ENCODE data around the gene SIRT6.

DNA sequence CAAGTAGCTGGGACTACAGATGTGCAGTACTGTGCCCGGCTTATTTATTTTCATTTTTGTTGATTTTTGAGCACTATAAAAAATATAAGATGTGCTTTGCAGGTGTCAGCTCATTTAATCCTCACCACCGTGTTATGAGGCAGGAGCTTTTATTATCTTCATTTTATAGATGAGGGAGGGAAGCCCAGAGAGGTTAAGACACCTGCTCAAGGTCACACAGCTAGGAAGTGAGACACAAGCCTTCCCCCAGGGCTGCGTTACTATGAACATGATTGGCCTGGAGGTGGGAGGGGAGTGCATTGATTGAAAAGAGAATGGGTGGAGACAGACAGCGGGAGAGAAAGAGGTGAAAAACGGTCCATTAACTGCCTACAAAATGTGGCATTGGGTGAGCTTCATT, 7.3 kb upstream of the SIRT6 start:
- TF ChIP-seq POLR2AphosphoS5 (IDR thresholded peaks at IDR 0.05) (no peak), POLR2A (IDR thresholded peaks at IDR 0.05) (no peak)
- TF ChIP-seq, protein P1, sequence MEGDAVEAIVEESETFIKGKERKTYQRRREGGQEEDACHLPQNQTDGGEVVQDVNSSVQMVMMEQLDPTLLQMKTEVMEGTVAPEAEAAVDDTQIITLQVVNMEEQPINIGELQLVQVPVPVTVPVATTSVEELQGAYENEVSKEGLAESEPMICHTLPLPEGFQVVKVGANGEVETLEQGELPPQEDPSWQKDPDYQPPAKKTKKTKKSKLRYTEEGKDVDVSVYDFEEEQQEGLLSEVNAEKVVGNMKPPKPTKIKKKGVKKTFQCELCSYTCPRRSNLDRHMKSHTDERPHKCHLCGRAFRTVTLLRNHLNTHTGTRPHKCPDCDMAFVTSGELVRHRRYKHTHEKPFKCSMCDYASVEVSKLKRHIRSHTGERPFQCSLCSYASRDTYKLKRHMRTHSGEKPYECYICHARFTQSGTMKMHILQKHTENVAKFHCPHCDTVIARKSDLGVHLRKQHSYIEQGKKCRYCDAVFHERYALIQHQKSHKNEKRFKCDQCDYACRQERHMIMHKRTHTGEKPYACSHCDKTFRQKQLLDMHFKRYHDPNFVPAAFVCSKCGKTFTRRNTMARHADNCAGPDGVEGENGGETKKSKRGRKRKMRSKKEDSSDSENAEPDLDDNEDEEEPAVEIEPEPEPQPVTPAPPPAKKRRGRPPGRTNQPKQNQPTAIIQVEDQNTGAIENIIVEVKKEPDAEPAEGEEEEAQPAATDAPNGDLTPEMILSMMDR (IDR thresholded peaks at IDR 0.05): no peak
